Right atrium auricular region (tissue), 2 donors: ENCODE data around the gene ZCCHC7. TPM values are rescaled to one million over a fixed set of nuclear protein-coding genes. Genes with fewer than 3 reads are reported as not detected.
"Not testable (repeated sequence)": the region's sequence is repeated elsewhere in the genome, so short reads cannot be mapped to it uniquely, and the experiment has no call there.

Experiments used
- DNase-seq: peaks from one replicate; pipeline ENCODE4 v3.0.0-alpha.2; 2019; ENCODE audit warnings: low spot score
- H3K27ac ChIP-seq, 2 donors: fragments of 200-600 bp; sonication (generic); 1 replicate in 1 of 2; 2 replicates in 1 of 2; pipeline ENCODE4 v1.5.1; 2016 to 2019
- H3K27me3 ChIP-seq, 2 donors: fragments of 200-600 bp; sonication (generic); one replicate each; pipeline versions ENCODE4 v1.5.1 to v1.6.0; 2017 to 2019
- H3K36me3 ChIP-seq: fragments of 200-600 bp; sonication (generic); one replicate; pipeline ENCODE4 v1.5.1; 2016
- H3K4me1 ChIP-seq, 2 donors: fragments of 200-600 bp; sonication (generic); one replicate each; pipeline versions ENCODE4 v1.5.1 to v1.6.0; 2017 to 2019
- H3K4me3 ChIP-seq, 2 donors: fragments of 200-600 bp; sonication (generic); 1 replicate in 1 of 2; 2 replicates in 1 of 2; pipeline ENCODE4 v1.5.1; 2017 to 2019; ENCODE audit warnings: mild to moderate bottlenecking in 1 of 2, moderate library complexity in 1 of 2
- H3K9me3 ChIP-seq, 2 donors: fragments of 200-600 bp; sonication (generic); one replicate each; pipeline ENCODE4 v1.5.1; 2019
- CTCF ChIP-seq, 2 donors: fragments of 200-600 bp; sonication (generic); IDR thresholded peaks; one replicate each; pipeline ENCODE4 v1.5.1; 2019; ENCODE audit warnings: antibody characterized with exemption in 2 of 2
- total RNA-seq, 2 donors: library from RNA; depleted of rRNA; stranded (reverse); fragments of >200 nt; gene quantifications; one replicate each; pipeline ENCODE4 v1.1.0, GENCODE V29; 2016

ZCCHC7 gene
- total RNA-seq, 2 donors from 2014 or later, result 8.1 to 8.6 TPM

DNA sequence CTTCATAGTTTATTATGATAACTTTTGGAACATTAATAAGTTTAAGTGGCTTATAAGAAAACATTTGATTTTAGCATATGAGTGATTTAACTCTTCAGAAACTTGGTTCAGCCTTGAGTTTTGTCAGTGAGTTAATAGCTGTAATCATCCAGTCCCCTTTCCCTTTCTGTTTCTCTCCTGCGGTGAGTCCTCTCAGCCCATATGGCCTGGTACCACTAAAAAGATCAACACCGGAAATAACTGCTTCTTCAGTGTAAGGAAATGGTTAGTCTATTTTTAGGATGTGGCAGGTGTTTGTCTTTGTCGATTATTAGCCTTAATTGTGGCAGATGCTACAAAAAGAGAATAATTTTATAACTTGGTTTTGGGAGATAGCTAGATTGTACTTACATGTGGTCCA lies 181.9 kb downstream of the ZCCHC7 start:
- H3K27me3 ChIP-seq, result no peaks in the 10 kb centered on the region
- no peaks in the 10 kb centered on the region for H3K36me3 ChIP-seq
- H3K4me1 ChIP-seq, result no peaks in the 10 kb centered on the region
- H3K4me3 ChIP-seq, result no peak overlapping the region
- no peaks in the 10 kb centered on the region for H3K9me3 ChIP-seq
- H3K27ac ChIP-seq, result no peak overlapping the region
- no peak for DNase-seq
- no peak for TF ChIP-seq CTCF (IDR thresholded peaks at IDR 0.05)

- H3K27ac ChIP-seq, result not testable (repeated sequence)
Observed at GRCh38 chr9:37303272-37303671, 182.9 kb downstream of the ZCCHC7 start.

DNA sequence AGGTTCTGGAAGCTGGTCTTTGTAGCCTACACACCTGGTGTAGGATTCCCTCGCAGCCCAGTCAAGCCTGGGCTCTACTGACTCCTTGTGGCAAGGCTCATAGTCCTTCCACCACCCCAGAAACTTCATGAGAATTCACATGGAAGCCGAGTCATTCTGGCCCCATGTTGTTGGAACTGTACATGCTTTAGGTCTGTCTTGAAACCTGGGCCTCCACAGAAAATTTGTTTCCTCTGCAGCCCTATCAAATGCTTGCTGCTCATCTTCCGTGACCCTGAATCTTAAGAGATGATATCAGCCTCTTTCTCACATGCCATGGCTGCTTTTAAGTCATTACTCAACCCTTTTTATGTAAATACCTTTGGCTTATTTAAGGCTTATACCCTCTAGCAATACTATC lies 188.8 kb downstream of the ZCCHC7 start:
- H3K9me3 ChIP-seq, result no peaks in the 10 kb centered on the region
- TF ChIP-seq CTCF (IDR thresholded peaks at IDR 0.05), result no peak

More at GRCh38 chr9:37303272-37303671, 182.9 kb downstream of the ZCCHC7 start:
- not testable (repeated sequence) for H3K27me3 ChIP-seq, H3K36me3 ChIP-seq, H3K4me3 ChIP-seq, DNase-seq, H3K9me3 ChIP-seq, H3K4me1 ChIP-seq

DNA sequence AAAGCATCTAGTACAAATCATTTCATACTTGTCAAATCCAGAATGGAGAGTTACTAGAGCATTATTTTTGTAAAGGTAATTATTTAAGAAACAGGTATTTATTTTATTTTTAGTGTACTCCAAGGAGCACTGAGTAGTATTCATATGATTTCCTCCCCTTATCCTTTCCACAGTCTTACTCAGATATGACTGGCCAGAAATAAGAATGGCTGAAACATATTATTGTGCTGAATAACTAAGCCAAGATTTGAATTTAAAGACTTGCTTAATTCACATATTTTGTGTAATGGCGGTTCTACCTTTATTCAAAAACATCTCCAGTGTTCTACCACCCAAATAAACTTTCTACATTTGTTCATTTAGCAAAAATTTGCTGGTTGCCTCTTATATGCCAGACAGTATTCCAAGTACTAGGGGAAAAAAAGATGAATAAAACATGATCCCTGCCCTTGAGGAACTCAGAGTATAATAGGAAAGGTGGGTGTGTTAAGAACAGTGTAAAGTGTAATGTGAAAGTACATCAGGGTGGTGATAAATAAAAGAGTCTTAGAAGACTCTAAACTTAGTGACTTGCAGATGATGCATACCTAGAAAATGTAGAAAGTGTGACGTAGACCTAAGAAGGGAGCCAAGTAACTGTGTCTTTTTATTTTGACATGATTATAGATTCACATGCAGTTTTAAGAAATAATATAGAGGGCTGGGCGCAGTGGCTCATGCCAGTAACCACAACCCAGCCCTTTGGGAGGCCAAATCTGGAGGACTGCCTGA lies 191.7 kb downstream of the ZCCHC7 start:
- H3K27me3 ChIP-seq, result no peaks in the 10 kb centered on the region
- no peak for DNase-seq
- no peak for TF ChIP-seq CTCF (IDR thresholded peaks at IDR 0.05)
- no peak overlapping the region for H3K27ac ChIP-seq
- no peak overlapping the region for H3K4me3 ChIP-seq
- H3K4me1 ChIP-seq, result no peaks in the 10 kb centered on the region
- no peaks in the 10 kb centered on the region for H3K36me3 ChIP-seq
- H3K9me3 ChIP-seq, result no peaks in the 10 kb centered on the region

More for the DNA sequence above, 188.8 kb downstream of the ZCCHC7 start:
- H3K4me3 ChIP-seq, result no peak overlapping the region
- H3K36me3 ChIP-seq, result no peaks in the 10 kb centered on the region
- no peaks in the 10 kb centered on the region for H3K4me1 ChIP-seq
- no peak for DNase-seq
- H3K27ac ChIP-seq, result no peak overlapping the region
- no peaks in the 10 kb centered on the region for H3K27me3 ChIP-seq

GRCh38 chr9:37324261-37324683 lies 203.9 kb downstream of the ZCCHC7 start:
- H3K9me3 ChIP-seq, result peaks cover 0 to 8% of the 10 kb centered on the region in 2 donors
- H3K36me3 ChIP-seq, result no peaks in the 10 kb centered on the region
- no peak overlapping the region for H3K4me3 ChIP-seq
- no peak overlapping the region for H3K27ac ChIP-seq
- DNase-seq, result no peak
- H3K27me3 ChIP-seq, result no peaks in the 10 kb centered on the region
- no peaks in the 10 kb centered on the region for H3K4me1 ChIP-seq
- TF ChIP-seq CTCF (IDR thresholded peaks at IDR 0.05), result no peak

- H3K27me3 ChIP-seq, result no peaks in the 10 kb centered on the region
- no peak overlapping the region for H3K27ac ChIP-seq
- no peak for TF ChIP-seq CTCF (IDR thresholded peaks at IDR 0.05)
- H3K36me3 ChIP-seq, result no peaks in the 10 kb centered on the region
- no peak overlapping the region for H3K4me3 ChIP-seq
- peaks cover 0 to 8% of the 10 kb centered on the region in 2 donors for H3K9me3 ChIP-seq
- DNase-seq, result no peak
- no peaks in the 10 kb centered on the region for H3K4me1 ChIP-seq
Observed at GRCh38 chr9:37324691-37325490, 204.5 kb downstream of the ZCCHC7 start.
